ENCODE results near the gene DNMT3A. TPM values are rescaled to one million over a fixed set of nuclear protein-coding genes. Genes with fewer than 3 reads are reported as not detected.

DNMT3A gene
- total RNA-seq, 4 donors from 2014 or later: 8.0 to 18.0 (median 9.3) TPM

DNA sequence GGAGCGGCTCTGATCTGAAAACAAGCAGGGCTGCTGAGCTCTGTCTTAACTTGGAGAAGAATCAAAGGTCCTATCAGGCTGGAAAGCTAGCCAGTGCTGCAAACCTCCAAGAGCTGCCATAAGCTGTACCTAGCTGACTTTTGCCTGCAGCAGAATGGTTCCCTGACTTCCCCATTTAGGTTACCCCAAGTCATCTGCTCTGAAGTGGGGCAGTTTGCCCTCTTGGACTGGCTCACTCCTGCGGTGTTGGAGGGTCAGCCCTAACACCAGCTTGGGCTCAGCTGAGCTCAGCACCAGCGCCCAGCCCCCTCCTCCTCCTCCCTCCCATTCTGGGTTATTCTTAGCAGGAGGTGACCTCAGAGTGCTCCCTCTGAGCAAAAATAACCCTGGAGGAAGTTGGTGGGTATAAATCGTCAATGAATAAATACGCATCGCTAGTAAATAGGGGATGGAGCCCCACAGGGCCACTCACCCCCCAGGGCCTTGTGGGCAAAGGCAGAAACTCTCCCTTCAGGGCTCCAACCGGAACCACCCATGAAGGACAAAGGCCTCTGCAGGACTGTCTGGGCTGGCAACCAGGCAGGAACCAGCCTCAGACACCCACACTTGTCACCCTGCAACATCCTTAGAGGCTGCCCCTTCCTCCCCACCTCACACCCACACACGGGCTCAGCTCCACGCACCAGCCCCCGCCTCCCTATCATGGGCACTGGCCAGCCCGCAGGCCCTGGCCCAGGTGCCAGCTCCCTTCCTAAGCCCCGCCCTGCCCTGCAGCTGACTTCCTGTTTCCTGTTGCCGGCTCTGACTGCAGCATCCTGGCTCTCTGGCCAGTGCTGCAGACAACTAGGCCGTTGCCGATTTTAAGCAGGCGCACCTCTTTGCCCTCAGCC lies 46.9 kb downstream of the DNMT3A start:
- ATAC-seq (ENCODE audit: low FRiP score) (peak; percentile 39), DNase-seq (ENCODE audit: low spot score) (no peak)
- TF ChIP-seq, protein P1, sequence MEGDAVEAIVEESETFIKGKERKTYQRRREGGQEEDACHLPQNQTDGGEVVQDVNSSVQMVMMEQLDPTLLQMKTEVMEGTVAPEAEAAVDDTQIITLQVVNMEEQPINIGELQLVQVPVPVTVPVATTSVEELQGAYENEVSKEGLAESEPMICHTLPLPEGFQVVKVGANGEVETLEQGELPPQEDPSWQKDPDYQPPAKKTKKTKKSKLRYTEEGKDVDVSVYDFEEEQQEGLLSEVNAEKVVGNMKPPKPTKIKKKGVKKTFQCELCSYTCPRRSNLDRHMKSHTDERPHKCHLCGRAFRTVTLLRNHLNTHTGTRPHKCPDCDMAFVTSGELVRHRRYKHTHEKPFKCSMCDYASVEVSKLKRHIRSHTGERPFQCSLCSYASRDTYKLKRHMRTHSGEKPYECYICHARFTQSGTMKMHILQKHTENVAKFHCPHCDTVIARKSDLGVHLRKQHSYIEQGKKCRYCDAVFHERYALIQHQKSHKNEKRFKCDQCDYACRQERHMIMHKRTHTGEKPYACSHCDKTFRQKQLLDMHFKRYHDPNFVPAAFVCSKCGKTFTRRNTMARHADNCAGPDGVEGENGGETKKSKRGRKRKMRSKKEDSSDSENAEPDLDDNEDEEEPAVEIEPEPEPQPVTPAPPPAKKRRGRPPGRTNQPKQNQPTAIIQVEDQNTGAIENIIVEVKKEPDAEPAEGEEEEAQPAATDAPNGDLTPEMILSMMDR (IDR thresholded peaks at IDR 0.05): no peak

DNA sequence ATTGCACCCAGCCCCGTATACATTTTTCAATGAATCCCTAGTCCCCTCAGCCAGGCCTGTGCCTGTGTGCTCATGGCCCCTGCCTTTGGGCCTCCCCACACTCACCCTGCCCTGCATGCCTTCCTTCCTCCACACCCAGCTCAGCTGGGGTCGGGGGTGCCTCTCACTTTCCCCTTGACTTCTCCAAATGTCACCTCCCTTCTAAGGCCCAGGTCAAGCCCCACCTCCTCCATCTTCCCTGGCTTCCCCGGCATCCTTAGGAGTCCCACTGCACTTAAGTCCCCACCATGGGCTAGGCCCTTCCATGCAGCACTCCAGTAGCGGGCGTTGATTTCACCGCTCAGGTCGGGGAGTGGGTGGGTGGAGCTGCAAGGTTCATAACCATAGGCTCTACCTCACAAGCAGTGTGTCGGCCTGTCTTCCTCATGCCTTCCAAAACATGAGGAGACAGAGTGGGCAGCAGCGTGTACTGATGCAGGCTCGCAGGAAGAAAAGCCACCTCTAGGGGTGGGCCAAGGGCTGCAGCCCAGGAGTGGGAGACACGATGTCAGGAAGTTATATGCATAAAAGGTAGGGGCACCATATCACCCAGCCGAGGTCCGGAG lies 47.7 kb downstream of the DNMT3A start:
- TF ChIP-seq, protein P1 (IDR thresholded peaks at IDR 0.05): no peak
- ATAC-seq (ENCODE audit: low FRiP score): peak; percentile 2
- DNase-seq (ENCODE audit: low spot score): no peak

DNA sequence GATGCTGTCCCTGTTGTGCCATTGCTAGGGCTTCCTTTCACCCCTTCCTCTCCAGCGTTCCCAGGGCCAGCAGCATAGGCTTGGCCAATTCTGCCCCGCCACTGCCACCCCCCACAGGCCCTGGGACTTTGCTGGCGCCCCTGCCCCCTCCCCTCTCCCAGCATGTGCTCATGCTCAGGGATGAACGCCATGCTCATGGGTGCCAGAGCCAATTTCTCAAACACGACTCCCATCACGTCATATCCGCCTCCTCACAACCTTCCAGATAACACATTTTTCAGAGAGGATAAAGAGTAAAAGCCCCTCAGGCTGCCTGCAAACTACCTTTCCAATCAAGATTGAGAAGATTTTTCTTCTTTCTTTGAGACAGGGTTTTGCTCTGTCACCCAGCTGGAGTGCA lies 48.6 kb downstream of the DNMT3A start:
- no peak for DNase-seq (ENCODE audit: low spot score)
- no peak for ATAC-seq (ENCODE audit: low FRiP score)
- TF ChIP-seq, protein P1 (IDR thresholded peaks at IDR 0.05): no peak

DNA sequence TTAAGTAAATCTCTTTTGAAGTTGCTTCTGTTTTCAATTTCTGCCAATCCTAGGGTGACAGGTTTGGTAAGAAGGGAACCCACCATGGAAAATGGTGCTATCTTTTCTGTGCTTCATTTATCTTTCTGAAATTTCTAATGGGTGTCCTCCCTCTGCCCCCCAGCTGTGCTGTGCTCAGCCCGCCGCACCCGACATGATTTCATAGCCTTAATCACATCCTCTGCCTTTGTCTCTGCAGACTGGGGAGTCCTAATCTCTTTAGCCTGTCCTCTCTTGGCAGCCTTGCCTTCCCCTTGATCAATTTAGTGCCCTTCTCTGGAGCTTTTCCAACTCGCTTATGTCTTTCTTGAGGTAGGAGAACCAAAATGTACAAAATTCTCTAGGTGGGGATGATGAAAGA lies 49.3 kb downstream of the DNMT3A start:
- ATAC-seq (ENCODE audit: low FRiP score): no peak
- no peak for DNase-seq (ENCODE audit: low spot score)

DNA sequence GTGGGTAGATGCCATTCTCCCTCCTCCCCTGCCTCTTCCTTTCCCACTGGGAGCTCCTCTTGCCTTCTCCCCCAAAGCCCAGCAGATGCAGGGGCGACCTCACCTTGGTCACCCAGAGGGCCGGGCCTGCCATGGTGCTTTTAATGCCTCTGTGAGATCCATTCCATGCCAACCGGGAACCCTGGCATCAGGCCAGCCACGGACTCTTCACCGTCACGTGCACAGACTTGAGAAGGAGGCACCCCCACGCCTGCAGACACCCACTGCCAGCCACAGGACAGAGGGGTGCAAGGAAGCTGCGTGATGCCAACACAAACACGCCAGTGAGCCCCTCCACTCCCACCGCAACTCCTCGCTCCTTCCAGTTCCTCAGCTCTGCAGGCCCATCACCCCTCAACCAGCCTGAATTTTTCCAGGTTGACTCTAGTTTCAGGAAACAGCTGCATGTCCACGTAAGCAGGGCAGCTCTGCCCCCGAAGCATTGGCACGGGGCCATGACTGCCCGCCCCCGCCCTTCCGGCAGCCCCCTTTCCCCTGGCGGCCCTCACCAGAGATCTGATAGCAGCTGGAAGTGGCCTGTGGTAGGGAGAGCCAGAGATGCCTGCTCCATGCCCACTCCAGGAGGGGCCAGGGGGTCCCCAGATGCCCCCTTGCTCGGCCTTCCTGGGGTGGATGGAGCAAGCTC lies 50.8 kb downstream of the DNMT3A start:
- ATAC-seq (ENCODE audit: low FRiP score) (no peak), DNase-seq (ENCODE audit: low spot score) (no peak)
- TF ChIP-seq, protein P1 (IDR thresholded peaks at IDR 0.05): no peak

More for the DNA sequence above, 49.3 kb downstream of the DNMT3A start:
- TF ChIP-seq, protein P1 (IDR thresholded peaks at IDR 0.05): no peak

DNA sequence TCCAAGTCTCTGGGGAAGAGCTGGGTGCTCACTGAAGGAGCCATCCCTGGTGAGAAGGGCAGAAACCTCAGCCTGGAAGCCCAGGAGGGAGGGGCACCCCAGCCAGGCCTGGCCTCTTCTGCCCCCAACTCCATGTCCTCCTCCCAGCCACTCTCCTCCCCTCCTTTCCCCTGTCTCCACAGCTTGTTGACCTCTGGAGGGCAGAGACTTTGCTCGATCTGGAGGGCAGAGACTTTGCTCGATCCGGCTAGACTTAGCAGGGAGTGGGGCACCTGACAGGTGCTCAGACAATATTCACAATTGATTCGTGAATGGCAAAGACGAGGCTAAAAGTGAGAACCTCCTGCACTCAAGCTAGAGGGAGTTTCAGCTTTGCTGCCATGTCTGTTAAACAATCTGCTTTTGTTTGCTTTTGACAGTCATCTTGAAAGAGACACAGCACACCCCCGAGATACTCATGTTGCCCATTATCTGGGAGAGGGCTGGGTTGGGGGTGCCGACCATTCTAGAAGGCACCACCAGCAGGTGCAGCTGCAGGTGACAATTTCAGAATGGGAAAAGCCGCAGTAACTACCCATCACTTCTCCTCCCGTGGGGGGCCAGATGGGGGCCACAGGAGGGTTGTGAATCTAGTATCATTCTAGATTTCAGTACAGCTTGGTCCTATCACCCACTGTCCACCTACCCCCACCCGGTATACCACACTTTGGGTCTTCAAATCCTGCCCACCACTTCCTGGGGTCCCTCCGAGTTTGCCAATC lies 54.8 kb downstream of the DNMT3A start:
- TF ChIP-seq, protein P1 (IDR thresholded peaks at IDR 0.05): no peak
- no peak for DNase-seq (ENCODE audit: low spot score)
- ATAC-seq (ENCODE audit: low FRiP score): no peak
